RWPE2 (cell line): ENCODE data around the gene TFCP2.

Source experiments
- ATAC-seq: fragments of 200-7000 bp; cut with Tn5 transposase; 3 replicates; pipeline ENCODE4 v1.9.1; 2021; ENCODE audit warnings: low read depth
- DNase-seq: peaks from one replicate; pipeline ENCODE4 v3.0.0-alpha.2; 2020; ENCODE audit warnings: low spot score
- H3K27ac ChIP-seq: fragments of 450-650 bp; 2 replicates; pipeline ENCODE4 v1.5.1; 2017; ENCODE audit warnings: mild to moderate bottlenecking; ENCODE audit not compliant: poor library complexity, severe bottlenecking
- H3K27me3 ChIP-seq: fragments of 250-450 bp; sonication (Bioruptor Pico); 2 replicates; pipeline ENCODE4 v1.5.1; 2021; ENCODE audit warnings: mild to moderate bottlenecking, moderate library complexity; ENCODE audit not compliant: insufficient read depth, poor library complexity, severe bottlenecking
- H3K36me3 ChIP-seq: fragments of 250-450 bp; sonication (Bioruptor Pico); 2 replicates; pipeline ENCODE4 v1.5.1; 2020; ENCODE audit warnings: low read depth, mild to moderate bottlenecking, moderate library complexity
- H3K4me1 ChIP-seq: fragments of 250-450 bp; sonication (Bioruptor Pico); 2 replicates; pipeline ENCODE4 v1.5.1; 2021; ENCODE audit warnings: mild to moderate bottlenecking, moderate library complexity; ENCODE audit not compliant: insufficient read depth, poor library complexity, severe bottlenecking
- H3K4me3 ChIP-seq: fragments of 250-450 bp; sonication (Bioruptor Pico); 2 replicates; pipeline ENCODE4 v1.5.1; 2021; ENCODE audit warnings: mild to moderate bottlenecking, moderate library complexity; ENCODE audit not compliant: severe bottlenecking
- H3K9me3 ChIP-seq: fragments of 250-450 bp; sonication (Bioruptor Pico); 2 replicates; pipeline ENCODE4 v1.5.1; 2021; ENCODE audit warnings: mild to moderate bottlenecking, moderate library complexity; ENCODE audit not compliant: severe bottlenecking
- CTCF ChIP-seq: fragments of 450-650 bp; IDR thresholded peaks from one replicate; pipeline ENCODE4 v1.5.1; 2017; ENCODE audit warnings: mild to moderate bottlenecking, moderate library complexity; ENCODE audit not compliant: poor library complexity, severe bottlenecking

TFCP2 gene

GRCh38 chr12:51217968-51218606, 45.2 kb upstream of the TFCP2 start, which contains the start of gene POU6F1:
Gene POU6F1, minus strand, starts transcription at chr12:51218062. Its CDS starts 11,226 bp downstream, at chr12:51206836.
- ATAC-seq (peak; percentile 72), DNase-seq (peak; percentile 54)
- peak; percentile 9 for TF ChIP-seq CTCF
- Histone ChIP-seq H3K27me3 (no peaks in the 10 kb centered on the region), H3K4me3 (peak within 1 kb of the TSS; percentile 80), H3K4me1 (peaks cover 6% of the 10 kb centered on the region), H3K27ac (peak within 1 kb of the TSS; percentile 61), H3K36me3 (no peaks in the 10 kb centered on the region), H3K9me3 (no peaks in the 10 kb centered on the region)

DNA sequence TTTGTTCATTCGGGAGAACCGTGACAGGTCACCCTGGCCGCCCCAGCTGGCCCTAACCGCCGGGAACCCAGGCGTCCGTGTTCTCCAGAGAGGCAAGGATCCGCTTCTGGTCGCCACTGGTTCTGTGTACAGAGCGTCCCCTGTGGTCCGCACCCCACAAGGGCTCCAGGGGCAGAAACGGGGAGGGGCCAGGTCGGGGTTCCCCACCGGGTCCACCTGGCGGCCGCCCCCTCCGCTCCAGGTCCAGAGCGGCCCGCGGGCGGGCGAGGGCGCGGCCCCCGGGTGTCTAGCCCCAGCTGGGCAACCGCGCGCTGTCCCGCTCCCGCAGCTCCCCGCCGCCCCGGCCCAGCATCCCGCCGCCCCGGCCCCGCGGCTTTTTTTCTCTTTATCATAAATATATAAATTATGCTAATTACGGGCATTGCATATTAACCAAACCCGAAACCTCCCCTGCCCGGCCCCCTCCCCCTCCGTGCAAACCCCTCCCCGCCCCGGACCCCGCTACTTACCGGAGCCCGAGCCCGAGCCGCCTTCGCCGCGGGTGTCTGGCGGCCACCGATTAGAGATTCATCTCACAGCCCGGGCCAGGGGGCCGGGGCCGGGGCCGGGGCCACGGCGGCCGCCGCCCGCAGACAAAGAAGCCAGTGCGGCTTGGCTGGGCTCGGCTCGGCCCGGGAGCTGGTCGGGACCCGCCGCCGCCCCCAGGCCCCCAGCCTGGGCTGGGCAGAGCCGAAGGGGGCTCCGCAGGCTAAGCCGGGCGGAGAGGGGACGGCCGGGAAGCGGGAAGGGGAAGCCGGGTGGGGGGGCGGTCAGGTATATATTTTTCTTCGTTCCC, 44.4 kb upstream of the TFCP2 start:
- TF ChIP-seq CTCF, result peak; percentile 38

GRCh38 chr12:51216642-51217041, 43.7 kb upstream of the TFCP2 start:
- H3K4me3 ChIP-seq, result peak overlapping the region; percentile 80
- peak overlapping the region; percentile 61 for H3K27ac ChIP-seq
- H3K36me3 ChIP-seq, result no peaks in the 10 kb centered on the region
- ATAC-seq (no peak), DNase-seq (no peak)
- TF ChIP-seq CTCF, result no peak
- no peaks in the 10 kb centered on the region for H3K27me3 ChIP-seq
- peaks cover 6% of the 10 kb centered on the region for H3K4me1 ChIP-seq
- H3K9me3 ChIP-seq, result no peaks in the 10 kb centered on the region

More for the DNA sequence above, 44.4 kb upstream of the TFCP2 start:
- ATAC-seq (peak; percentile 52), DNase-seq (peak; percentile 54)
- no peaks in the 10 kb centered on the region for H3K27me3 ChIP-seq
- H3K27ac ChIP-seq, result peak overlapping the region; percentile 61
- no peaks in the 10 kb centered on the region for H3K36me3 ChIP-seq
- peaks cover 6% of the 10 kb centered on the region for H3K4me1 ChIP-seq
- no peaks in the 10 kb centered on the region for H3K9me3 ChIP-seq
- peak overlapping the region; percentile 80 for H3K4me3 ChIP-seq

DNA sequence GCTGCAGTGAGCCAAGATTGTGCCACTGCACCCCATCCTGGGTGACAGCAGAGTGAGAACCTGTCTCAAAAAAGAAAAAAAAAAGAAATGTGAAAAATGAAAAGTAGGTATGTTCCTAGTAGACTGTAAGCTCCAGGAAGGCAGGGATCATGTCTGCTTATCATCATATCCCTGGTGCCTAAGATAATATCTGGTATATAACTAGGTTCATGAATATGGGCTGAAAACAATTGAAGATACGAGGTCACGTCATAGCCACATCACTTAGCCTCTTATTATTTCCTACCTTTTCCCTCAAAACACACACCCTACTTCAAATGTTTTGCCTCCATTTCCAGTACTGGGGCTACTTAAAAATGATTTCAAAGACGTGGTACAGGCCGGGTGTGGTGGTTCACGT, 42.0 kb upstream of the TFCP2 start:
- Histone ChIP-seq H3K9me3 (no peaks in the 10 kb centered on the region), H3K27me3 (no peaks in the 10 kb centered on the region), H3K36me3 (no peaks in the 10 kb centered on the region), H3K27ac (no peak overlapping the region), H3K4me3 (no peak overlapping the region), H3K4me1 (peaks cover 6% of the 10 kb centered on the region)
- ATAC-seq (no peak), DNase-seq (no peak)
- TF ChIP-seq CTCF, result no peak
